ENCODE data around the gene SHC1. TPM values are rescaled to one million over a fixed set of nuclear protein-coding genes. Genes with fewer than 3 reads are reported as not detected.

SHC1 gene
- total RNA-seq, 4 donors from 2014 or later = 152 to 265 (median 171) TPM

DNA sequence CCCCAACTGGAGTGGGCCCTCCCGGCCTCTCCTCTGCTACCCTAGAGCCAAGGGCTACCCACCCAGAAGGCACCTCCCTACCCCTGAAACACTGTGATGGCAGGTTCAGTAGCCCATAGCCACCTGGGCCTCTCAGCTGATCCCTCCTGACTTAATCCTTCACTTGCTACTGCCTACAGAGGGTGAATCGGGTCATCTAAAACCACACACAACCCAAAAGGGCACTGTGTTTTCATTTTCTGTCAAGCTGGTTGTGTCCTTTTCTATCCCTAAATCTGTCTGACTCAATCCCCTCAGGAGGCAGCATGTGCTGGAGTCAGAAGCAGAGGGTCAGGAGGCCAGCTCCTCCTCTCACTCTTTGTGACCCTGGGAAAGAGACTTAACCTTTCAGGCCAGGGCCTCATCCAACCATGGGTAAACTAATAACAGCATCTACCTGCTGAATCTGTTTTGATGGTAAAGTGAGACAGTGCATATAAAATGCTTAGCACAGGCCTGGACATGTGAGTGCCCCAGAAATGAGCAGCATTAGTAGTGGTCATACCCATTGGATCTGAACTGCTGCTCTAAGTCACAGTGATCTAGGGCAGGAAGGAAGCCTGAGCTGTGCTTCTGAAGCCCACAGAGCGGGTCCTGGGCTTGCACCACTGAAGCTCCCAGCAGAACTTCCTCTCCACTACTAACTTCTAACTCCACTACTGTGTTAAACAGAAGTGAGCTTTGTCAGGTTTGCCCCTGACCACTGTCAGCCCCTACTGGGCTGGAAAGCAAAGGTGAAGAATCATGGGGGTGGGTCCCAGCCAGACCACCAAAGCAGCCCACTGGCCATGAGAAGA, 45.0 kb downstream of the SHC1 start:
- no peak for DNase-seq (ENCODE audit: low spot score)
- no peak for ATAC-seq (ENCODE audit: low FRiP score)
- no peak for TF ChIP-seq CTCF (IDR thresholded peaks at IDR 0.05)

DNA sequence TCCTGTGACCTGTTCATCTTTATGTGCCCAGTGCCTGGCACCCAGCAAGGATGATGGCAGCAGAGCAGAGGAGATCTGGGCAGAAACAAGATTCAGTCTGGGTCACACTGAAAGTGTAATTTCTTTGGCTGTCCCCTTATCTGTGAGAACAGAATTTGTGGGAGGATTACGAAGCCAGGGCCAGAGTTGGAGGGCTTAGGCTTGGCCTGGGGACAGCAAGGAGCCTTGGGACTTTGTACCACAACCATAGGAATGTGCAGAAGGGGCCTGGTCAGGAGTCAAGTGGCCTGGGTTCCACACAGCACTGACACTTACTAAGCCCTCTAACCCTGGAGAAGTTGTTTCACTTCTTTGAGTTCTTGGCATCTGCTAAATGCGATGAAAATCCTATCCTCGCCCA, 46.9 kb downstream of the SHC1 start:
- DNase-seq (ENCODE audit: low spot score) (no peak), ATAC-seq (ENCODE audit: low FRiP score) (no peak)
- TF ChIP-seq CTCF (IDR thresholded peaks at IDR 0.05) = no peak

- no peak for DNase-seq (ENCODE audit: low spot score)
- ATAC-seq (ENCODE audit: low FRiP score) = no peak
- TF ChIP-seq CTCF (IDR thresholded peaks at IDR 0.05) = no peak
These were observed 57.3 kb downstream of the SHC1 start for GRCh38 chr1:154913273-154913672.

DNA sequence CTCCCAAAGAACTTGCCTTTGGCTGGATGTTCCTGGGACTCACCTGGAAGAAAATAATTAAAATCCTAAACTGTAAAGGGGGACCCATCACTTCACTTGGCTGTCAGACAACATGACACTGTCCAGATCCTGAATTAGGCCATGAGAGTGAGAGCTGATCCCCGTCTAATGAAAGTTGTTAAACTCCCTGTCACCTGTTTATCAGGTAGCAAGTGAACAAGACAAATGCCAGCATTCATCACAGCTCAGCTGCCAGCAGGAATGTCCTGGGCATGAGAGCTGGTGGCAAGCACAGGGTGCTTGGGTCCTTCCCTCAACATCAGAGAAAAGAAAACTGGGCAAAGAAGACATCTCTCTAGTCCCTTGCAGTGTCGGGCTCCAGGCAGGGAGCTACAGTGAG, 57.8 kb downstream of the SHC1 start:
- ATAC-seq (ENCODE audit: low FRiP score) (no peak), DNase-seq (ENCODE audit: low spot score) (no peak)
- TF ChIP-seq CTCF (IDR thresholded peaks at IDR 0.05) = no peak

Small RNA genes within 50 kb of the gene (small RNA-seq; reads per million reads assigned to genes)
- gene MIR4258 = not detected
- not detected for gene RF00017

Other genes with a start within 250 kb of the SHC1 start
- 1 to 10 TPM in 2 of 4 donors, under 1 TPM in 2; 0.24 to 2.4 (median 0.95) TPM for gene KCNN3, start 100.5 kb downstream of the SHC1 start, total RNA-seq
- gene PMVK, start 34.0 kb downstream of the SHC1 start, total RNA-seq = 10 to 100 TPM in 2 of 4 donors, 1 to 10 TPM in 2; 7.4 to 16.2 (median 12.1) TPM
- 10 to 100 TPM; 65.0 to 93.7 (median 82.0) TPM for gene PBXIP1, start 14.6 kb downstream of the SHC1 start, total RNA-seq
- 10 to 100 TPM; 10.2 to 21.2 (median 15.9) TPM for gene PYGO2, start 9.0 kb downstream of the SHC1 start, total RNA-seq
- 10 to 100 TPM; 34.0 to 72.8 (median 43.2) TPM for gene CKS1B, start 3.9 kb upstream of the SHC1 start, total RNA-seq
- gene FLAD1, start 12.6 kb upstream of the SHC1 start, total RNA-seq = 10 to 100 TPM; 26.8 to 43.8 (median 30.9) TPM
- gene LENEP, start 22.8 kb upstream of the SHC1 start, total RNA-seq = not detected
- gene ZBTB7B, start 32.1 kb upstream of the SHC1 start, total RNA-seq = 10 to 100 TPM; 38.6 to 66.4 (median 49.2) TPM
- under 1 TPM in 3 of 4 donors, not detected in 1; 0.36 to 0.79 (median 0.38) TPM for gene DCST2, start 63.0 kb upstream of the SHC1 start, total RNA-seq
- gene DCST1, start 63.1 kb upstream of the SHC1 start, total RNA-seq = not detected
- gene ADAM15, start 80.6 kb upstream of the SHC1 start, total RNA-seq = 100 to 1,000 TPM; 116 to 262 (median 157) TPM
- 1 to 10 TPM; 1.7 to 5.0 (median 4.4) TPM for gene EFNA4, start 93.0 kb upstream of the SHC1 start, total RNA-seq
- 1 to 10 TPM in 2 of 4 donors, under 1 TPM in 1, not detected in 1; 0.84 to 1.8 (median 1.6) TPM for gene EFNA3, start 108.1 kb upstream of the SHC1 start, total RNA-seq
- gene EFNA1, start 157.1 kb upstream of the SHC1 start, total RNA-seq = 10 to 100 TPM; 29.2 to 61.7 (median 56.7) TPM
- 10 to 100 TPM; 26.8 to 40.6 (median 27.5) TPM for gene SLC50A1, start 165.1 kb upstream of the SHC1 start, total RNA-seq
- gene DPM3, start 169.8 kb upstream of the SHC1 start, total RNA-seq = 10 to 100 TPM; 32.5 to 70.8 (median 58.5) TPM
- 100 to 1,000 TPM in 2 of 4 donors, 10 to 100 TPM in 2; 77.9 to 171 (median 99.7) TPM for gene KRTCAP2, start 202.6 kb upstream of the SHC1 start, total RNA-seq
- 1 to 10 TPM in 3 of 4 donors, under 1 TPM in 1; 0.36 to 1.4 (median 1.1) TPM for gene TRIM46, start 203.1 kb upstream of the SHC1 start, total RNA-seq
- gene THBS3, start 237.2 kb upstream of the SHC1 start, total RNA-seq = 10 to 100 TPM; 11.3 to 32.2 (median 25.0) TPM
- gene MTX1, start 237.9 kb upstream of the SHC1 start, total RNA-seq = 10 to 100 TPM; 38.3 to 52.0 (median 40.8) TPM